SK-N-SH (cell line): ENCODE data around the gene CNGA1.

ENCODE experiments used
- EZH2phosphoT487 ChIP-seq: fragments of 200-600 bp; sonication (generic); IDR thresholded peaks from 2 replicates; pipeline ENCODE4 v1.6.1; 2017; ENCODE audit warnings: low read depth, mixed run types, mild to moderate bottlenecking, antibody characterized with exemption, moderate library complexity, borderline replicate concordance
- RAD21 ChIP-seq: IDR thresholded peaks from 2 replicates; pipeline ENCODE4 v1.6.1; 2012; ENCODE audit warnings: mild to moderate bottlenecking, low read length
- RFX5 ChIP-seq: IDR thresholded peaks from 2 replicates; pipeline ENCODE4 v1.6.1; 2012; ENCODE audit warnings: mild to moderate bottlenecking, improper control_type of control experiment, low read length
- TF ChIP-seq, protein P1 (sequence below): IDR thresholded peaks from 2 replicates; pipeline ENCODE4 v1.4.0; 2012; ENCODE audit warnings: low read depth
- TF ChIP-seq, protein P2 (sequence below): fragments of 200-600 bp; sonication (generic); IDR thresholded peaks from 2 replicates; pipeline ENCODE4 v1.6.1; 2017; ENCODE audit warnings: antibody characterized with exemption, mild to moderate bottlenecking, moderate library complexity

DNA sequence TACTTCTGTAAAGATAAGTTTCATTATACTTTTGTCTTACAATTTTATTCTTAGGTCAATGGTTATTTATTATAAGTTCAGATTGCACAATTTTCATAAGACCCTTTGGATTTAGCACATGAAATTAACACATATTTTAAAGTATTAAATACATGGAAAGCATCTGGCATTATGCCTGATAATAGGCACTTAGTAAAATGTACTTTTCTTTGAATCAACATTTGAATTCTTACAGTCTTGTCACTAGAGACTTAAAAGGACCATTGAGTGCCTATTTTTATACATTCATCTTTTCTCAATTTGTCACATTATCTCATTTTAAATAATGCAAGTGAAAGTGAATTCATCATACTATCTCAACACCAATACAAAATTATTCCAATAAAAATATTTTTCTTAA lies 23.1 kb upstream of the CNGA1 start:
- TF ChIP-seq RFX5 (no peak), RAD21 (no peak), EZH2phosphoT487 (no peak)
- TF ChIP-seq, protein P1, sequence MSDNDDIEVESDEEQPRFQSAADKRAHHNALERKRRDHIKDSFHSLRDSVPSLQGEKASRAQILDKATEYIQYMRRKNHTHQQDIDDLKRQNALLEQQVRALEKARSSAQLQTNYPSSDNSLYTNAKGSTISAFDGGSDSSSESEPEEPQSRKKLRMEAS, result no peak
- TF ChIP-seq, protein P2, sequence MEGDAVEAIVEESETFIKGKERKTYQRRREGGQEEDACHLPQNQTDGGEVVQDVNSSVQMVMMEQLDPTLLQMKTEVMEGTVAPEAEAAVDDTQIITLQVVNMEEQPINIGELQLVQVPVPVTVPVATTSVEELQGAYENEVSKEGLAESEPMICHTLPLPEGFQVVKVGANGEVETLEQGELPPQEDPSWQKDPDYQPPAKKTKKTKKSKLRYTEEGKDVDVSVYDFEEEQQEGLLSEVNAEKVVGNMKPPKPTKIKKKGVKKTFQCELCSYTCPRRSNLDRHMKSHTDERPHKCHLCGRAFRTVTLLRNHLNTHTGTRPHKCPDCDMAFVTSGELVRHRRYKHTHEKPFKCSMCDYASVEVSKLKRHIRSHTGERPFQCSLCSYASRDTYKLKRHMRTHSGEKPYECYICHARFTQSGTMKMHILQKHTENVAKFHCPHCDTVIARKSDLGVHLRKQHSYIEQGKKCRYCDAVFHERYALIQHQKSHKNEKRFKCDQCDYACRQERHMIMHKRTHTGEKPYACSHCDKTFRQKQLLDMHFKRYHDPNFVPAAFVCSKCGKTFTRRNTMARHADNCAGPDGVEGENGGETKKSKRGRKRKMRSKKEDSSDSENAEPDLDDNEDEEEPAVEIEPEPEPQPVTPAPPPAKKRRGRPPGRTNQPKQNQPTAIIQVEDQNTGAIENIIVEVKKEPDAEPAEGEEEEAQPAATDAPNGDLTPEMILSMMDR, result no peak
